ENCODE data around the gene ZSCAN12. TPM values are rescaled to one million over a fixed set of nuclear protein-coding genes. Genes with fewer than 3 reads are reported as not detected.

ZSCAN12 gene
- total and polyA plus RNA-seq, 2 of the 13 experiments (the other 11 are each of a cell fraction or from before 2014, with no cell fraction given), result 2.8 to 8.9 TPM

DNA sequence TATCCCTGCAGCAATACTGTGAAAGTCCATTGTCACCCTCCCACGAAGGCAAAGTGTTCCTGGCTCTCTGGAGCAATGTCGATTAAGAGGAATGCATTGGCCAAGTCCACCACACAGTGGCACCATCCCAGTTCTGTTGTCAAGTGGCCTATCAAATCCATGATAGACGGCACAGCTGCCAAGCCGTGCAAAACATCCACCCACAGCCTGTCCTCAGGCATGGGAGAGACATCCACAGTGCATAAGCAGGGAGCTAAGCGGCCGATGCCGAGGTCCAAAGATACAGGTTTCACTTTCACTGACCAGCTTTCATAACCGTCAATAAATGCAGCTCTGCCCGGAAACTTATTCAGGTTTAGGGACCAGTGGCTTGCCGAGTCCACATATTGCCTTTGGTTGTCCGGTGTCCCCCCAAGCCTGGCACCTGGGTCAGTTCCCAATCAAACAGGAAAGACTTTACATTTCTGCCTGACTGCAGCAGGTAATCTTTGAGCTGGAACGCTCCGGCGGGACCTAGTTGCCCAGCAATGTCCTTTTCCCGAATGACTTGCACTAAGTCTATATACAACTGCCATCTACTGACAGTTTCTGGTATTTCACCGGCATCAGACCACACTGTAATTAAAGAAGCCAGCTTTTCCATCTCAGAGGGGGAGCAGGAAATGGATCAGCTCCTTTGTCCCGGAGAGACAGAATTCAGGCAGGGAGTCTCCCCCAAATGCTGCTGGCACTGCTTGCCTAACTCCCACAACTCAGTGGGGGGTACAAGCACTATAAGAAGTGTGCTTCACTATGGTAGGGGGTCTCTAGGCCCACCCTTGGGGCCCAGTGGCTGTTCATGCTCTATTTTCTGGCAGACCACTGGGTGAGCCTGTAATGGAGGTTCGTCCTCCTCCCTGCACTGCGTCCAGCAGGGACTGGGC is 43.5 kb downstream of the ZSCAN12 start (continued):
- TF ChIP-seq ZNF354B (CRISPR knock-in tag; IDR thresholded peaks at IDR 0.05) (no peak), REL (CRISPR knock-in tag; conservative IDR thresholded peaks at IDR 0.05) (no peak), ZNF264 (CRISPR knock-in tag; IDR thresholded peaks at IDR 0.05) (0 out of 2 replicates have a peak, but pooled peaks have one; percentile 7), FIP1L1 (IDR thresholded peaks at IDR 0.05; ENCODE audit: borderline replicate concordance, insufficient read depth, low read depth, low read length) (no peak), SOX13 (IDR thresholded peaks at IDR 0.05) (no peak), SOX13 (CRISPR knock-in tag; conservative IDR thresholded peaks at IDR 0.05 in 1 of 2, IDR thresholded peaks at IDR 0.05 in 1 of 2) (peak in 1 of 2 experiments; percentile 35; a peak in 1 of 4 replicates), GFI1 (CRISPR knock-in tag; IDR thresholded peaks at IDR 0.05; ENCODE audit: borderline replicate concordance) (no peak), ZBTB1 (CRISPR knock-in tag; IDR thresholded peaks at IDR 0.05; ENCODE audit: borderline replicate concordance) (no peak), ZNF350 (CRISPR knock-in tag; IDR thresholded peaks at IDR 0.05; ENCODE audit: borderline replicate concordance, low read depth) (peak; percentile 48; the same call in 1 of the 2 replicates), ZZZ3 (CRISPR knock-in tag; IDR thresholded peaks at IDR 0.05; ENCODE audit: borderline replicate concordance) (no peak), NBN (conservative IDR thresholded peaks at IDR 0.05) (no peak), ZSCAN25 (CRISPR knock-in tag; IDR thresholded peaks at IDR 0.05) (no peak), RELA (CRISPR knock-in tag; IDR thresholded peaks at IDR 0.05) (no peak), SOX6 (IDR thresholded peaks at IDR 0.05) (no peak), SOX6 (CRISPR knock-in tag; IDR thresholded peaks at IDR 0.05) (peak; percentile 50), ELF3 (CRISPR knock-in tag; IDR thresholded peaks at IDR 0.05) (peak; percentile 73), ZNF335 (CRISPR knock-in tag; IDR thresholded peaks at IDR 0.05) (peak; percentile 65; the same call in 1 of the 2 replicates), ZNF234 (CRISPR knock-in tag; conservative IDR thresholded peaks at IDR 0.05) (no peak), HNRNPL (IDR thresholded peaks at IDR 0.05; ENCODE audit: low read depth, low read length) (no peak)
- TF ChIP-seq, protein P1, sequence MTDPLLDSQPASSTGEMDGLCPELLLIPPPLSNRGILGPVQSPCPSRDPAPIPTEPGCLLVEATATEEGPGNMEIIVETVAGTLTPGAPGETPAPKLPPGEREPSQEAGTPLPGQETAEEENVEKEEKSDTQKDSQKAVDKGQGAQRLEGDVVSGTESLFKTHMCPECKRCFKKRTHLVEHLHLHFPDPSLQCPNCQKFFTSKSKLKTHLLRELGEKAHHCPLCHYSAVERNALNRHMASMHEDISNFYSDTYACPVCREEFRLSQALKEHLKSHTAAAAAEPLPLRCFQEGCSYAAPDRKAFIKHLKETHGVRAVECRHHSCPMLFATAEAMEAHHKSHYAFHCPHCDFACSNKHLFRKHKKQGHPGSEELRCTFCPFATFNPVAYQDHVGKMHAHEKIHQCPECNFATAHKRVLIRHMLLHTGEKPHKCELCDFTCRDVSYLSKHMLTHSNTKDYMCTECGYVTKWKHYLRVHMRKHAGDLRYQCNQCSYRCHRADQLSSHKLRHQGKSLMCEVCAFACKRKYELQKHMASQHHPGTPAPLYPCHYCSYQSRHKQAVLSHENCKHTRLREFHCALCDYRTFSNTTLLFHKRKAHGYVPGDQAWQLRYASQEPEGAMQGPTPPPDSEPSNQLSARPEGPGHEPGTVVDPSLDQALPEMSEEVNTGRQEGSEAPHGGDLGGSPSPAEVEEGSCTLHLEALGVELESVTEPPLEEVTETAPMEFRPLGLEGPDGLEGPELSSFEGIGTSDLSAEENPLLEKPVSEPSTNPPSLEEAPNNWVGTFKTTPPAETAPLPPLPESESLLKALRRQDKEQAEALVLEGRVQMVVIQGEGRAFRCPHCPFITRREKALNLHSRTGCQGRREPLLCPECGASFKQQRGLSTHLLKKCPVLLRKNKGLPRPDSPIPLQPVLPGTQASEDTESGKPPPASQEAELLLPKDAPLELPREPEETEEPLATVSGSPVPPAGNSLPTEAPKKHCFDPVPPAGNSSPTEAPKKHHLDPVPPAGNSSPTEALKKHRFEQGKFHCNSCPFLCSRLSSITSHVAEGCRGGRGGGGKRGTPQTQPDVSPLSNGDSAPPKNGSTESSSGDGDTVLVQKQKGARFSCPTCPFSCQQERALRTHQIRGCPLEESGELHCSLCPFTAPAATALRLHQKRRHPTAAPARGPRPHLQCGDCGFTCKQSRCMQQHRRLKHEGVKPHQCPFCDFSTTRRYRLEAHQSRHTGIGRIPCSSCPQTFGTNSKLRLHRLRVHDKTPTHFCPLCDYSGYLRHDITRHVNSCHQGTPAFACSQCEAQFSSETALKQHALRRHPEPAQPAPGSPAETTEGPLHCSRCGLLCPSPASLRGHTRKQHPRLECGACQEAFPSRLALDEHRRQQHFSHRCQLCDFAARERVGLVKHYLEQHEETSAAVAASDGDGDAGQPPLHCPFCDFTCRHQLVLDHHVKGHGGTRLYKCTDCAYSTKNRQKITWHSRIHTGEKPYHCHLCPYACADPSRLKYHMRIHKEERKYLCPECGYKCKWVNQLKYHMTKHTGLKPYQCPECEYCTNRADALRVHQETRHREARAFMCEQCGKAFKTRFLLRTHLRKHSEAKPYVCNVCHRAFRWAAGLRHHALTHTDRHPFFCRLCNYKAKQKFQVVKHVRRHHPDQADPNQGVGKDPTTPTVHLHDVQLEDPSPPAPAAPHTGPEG (CRISPR knock-in tag; IDR thresholded peaks at IDR 0.05), result no peak
- TF ChIP-seq, protein P2, sequence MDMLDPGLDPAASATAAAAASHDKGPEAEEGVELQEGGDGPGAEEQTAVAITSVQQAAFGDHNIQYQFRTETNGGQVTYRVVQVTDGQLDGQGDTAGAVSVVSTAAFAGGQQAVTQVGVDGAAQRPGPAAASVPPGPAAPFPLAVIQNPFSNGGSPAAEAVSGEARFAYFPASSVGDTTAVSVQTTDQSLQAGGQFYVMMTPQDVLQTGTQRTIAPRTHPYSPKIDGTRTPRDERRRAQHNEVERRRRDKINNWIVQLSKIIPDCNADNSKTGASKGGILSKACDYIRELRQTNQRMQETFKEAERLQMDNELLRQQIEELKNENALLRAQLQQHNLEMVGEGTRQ (IDR thresholded peaks at IDR 0.05; ENCODE audit: low read depth, low read length), result no peak
- TF ChIP-seq, protein P2 (CRISPR knock-in tag; IDR thresholded peaks at IDR 0.05; ENCODE audit: borderline replicate concordance), result no peak

All from HepG2 (cell line).